GM12801 (cell line): Measurements from ENCODE around the gene KIZ.

Source experiments
- TF ChIP-seq, protein P1 (sequence below): IDR thresholded peaks from one replicate; pipeline ENCODE4 v1.5.1; 2011; ENCODE audit warnings: control low read depth; ENCODE audit not compliant: insufficient read length; ENCODE audit errors: extremely low read depth

The KIZ gene

DNA sequence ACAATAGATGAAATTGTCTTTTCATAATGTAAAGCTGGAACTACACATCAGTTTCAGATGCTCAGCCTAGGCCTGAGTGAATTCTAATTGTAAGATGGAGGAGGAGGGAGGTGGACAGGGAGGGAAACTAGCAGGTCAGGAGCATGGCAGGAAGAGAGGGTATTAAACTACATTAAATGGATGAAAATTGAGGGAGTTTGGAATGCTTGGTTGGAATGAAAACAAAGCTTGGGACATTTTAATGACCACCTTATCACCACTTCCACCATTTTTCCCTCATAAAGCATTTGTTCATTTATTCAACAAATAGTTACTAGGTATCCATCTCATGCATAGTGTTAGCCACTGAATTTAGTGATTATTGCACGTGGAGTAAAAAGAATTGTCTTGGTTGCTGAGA is 65.0 kb downstream of the KIZ start:
- TF ChIP-seq, protein P1, sequence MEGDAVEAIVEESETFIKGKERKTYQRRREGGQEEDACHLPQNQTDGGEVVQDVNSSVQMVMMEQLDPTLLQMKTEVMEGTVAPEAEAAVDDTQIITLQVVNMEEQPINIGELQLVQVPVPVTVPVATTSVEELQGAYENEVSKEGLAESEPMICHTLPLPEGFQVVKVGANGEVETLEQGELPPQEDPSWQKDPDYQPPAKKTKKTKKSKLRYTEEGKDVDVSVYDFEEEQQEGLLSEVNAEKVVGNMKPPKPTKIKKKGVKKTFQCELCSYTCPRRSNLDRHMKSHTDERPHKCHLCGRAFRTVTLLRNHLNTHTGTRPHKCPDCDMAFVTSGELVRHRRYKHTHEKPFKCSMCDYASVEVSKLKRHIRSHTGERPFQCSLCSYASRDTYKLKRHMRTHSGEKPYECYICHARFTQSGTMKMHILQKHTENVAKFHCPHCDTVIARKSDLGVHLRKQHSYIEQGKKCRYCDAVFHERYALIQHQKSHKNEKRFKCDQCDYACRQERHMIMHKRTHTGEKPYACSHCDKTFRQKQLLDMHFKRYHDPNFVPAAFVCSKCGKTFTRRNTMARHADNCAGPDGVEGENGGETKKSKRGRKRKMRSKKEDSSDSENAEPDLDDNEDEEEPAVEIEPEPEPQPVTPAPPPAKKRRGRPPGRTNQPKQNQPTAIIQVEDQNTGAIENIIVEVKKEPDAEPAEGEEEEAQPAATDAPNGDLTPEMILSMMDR = no peak

DNA sequence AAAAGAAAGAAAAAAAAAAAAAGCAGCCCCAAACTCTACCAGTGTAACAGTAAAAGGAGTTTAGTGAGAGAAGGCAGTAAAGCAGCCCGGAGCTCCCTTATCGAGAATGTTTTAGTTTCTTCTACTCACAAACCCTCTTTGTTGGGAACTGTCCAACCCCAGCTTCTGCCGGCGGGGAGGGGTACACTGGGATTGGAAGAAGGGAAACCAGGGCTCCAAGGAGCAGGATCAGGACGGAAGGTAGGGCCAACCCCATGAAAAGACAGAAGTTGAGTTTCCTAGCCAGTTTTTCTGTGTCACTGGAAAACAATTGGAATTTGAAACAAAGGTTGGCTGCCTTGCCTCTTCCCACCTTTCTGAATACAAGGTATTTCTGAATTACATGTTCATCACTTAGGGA is 66.0 kb downstream of the KIZ start:
- TF ChIP-seq, protein P1 = no peak

DNA sequence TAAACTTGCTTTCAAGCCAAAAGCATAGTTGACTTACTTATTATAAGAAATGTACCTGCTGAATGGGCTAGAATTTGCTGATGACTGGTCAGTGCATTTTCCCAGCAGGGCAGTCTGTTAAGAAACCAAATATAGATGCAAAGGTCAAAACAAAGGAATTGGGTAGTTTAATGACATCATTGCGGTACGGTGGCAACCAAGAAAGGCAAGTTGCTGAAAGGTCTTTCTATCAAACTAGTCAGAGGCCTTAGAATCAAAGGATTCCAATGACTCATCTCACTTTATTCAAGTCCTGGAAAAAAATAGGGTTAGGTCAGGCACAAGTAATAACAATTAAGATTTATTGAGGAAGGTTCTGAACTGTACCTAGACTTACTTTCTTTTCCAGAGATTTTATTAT is 76.4 kb downstream of the KIZ start:
- TF ChIP-seq, protein P1 = no peak

DNA sequence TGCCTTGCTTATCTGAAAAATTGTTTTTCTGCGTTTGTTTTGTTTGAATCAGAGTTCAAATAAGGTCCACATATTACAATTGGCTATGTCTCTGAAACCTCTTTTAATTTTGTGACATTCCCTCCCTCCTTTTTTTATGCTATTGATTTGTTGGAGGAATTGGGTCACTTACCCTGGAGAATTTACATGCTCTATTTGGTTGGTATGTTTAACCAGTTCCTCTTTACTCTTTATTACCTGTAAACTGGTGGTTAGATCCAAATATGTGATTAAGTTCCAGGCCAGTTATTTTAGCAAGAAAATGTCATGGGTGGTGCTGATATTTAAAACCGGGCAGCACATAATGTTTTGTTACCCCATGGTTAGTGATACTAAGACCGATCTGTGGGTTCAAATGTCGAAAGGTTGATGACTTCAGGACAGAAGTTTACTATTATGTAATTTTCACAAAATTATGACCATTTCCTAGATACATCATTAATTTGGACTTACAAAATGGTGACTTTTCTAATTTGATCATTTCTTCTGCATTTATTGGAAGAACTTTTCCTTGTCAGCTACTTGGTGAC is 77.3 kb downstream of the KIZ start:
- TF ChIP-seq, protein P1 = no peak

DNA sequence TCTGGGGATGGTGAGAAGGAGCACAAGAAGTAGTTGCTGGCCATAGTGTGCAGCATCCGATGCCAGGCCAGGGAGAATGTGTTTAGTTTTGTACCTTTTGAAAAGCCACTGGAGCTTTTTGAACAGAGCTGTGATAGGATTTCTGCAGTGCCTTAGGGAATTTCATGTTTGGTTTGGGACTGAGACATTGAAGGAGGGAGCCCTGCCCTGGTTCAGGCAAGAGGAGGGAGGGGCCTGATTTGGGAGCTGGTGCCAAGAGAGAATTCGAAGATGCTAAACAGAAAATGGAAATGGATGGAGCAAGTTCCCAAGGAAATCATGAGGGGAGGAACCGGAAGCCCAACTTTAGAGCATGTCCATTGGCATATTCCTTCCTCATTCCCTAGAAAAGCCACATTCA is 80.7 kb downstream of the KIZ start:
- TF ChIP-seq, protein P1 = no peak

DNA sequence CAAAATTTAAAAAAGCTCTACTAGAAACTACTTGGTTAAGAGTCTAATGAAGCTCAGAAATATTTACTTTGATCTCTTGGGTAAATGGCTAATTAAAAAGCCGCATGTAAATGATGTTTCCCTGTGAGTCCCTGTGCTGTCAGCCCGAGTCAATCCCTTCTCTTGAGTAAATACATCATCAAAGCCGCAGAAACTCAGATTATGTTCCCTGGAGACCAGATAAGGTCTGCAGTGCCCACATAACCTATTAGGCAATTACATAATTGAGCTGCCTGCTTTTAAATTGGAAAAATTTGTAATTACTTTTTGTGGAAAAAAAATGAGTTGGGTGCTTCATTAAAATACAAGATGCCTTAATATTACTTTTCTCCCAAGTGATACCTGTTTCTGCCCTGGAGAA is 83.1 kb downstream of the KIZ start:
- TF ChIP-seq, protein P1 = no peak

DNA sequence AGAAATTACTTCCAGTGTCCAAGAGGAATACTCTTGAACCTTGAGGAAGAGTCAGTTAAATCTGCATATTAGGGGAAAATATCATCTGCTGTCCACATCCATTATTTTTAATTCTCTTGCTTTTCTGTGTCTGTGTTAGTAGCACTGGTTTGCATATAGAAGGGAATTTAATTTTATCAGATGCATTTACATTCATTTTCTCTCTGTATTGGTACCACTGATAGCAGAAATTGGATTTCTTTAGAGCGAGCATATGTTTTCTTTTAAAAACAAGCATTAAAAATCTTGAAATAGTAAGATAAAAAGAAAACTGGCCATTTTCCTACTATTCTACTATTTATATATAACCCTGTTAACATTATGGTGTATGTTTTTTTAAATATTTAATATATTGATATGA is 83.8 kb downstream of the KIZ start:
- TF ChIP-seq, protein P1 = no peak
